ENCODE data around the gene LOXHD1. TPM values are rescaled to one million over a fixed set of nuclear protein-coding genes. Genes with fewer than 3 reads are reported as not detected.

Gene LOXHD1
- total RNA-seq, 1 experiment from 2014 or later, result not detected

DNA sequence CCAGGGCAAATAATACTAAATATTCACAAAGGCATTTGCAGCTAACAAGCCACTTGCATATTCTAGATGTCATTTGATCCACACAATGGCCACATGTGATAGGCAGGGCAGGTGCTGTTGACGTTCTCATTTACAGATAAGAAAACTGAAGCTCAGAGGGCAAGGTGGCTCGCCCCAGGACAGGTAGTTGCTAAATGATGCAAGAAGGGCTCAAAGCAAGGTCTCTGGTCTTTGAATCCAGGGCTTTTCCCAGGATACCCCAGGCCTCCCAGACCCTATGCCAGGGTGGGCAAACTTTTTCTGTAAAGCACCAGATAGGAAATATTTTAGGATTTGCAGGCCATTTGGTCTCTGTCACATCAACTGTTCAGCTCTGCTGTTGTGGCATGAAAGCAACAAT is 35.1 kb downstream of the LOXHD1 start:
- no peaks in the 10 kb centered on the region for H3K36me3 ChIP-seq (ENCODE audit: control insufficient read depth, insufficient read depth, low read length)
- intact Hi-C loops (cut with micrococcal nuclease; ENCODE audit: unreplicated experiment), result no loop called here
- no TSS peak for BruUV-seq (replicated peaks)
- H3K36me3 Mint-ChIP-seq (ENCODE audit: insufficient read depth, unreplicated experiment), result no peaks in the 10 kb centered on the region
- H3K27me3 Mint-ChIP-seq (ENCODE audit: insufficient read depth, unreplicated experiment), result peaks cover 5% of the 10 kb centered on the region
- H3K9me3 ChIP-seq, result no peaks in the 10 kb centered on the region
- H3K4me3 Mint-ChIP-seq (ENCODE audit: unreplicated experiment), result no peak overlapping the region
- H3K27ac Mint-ChIP-seq (ENCODE audit: unreplicated experiment), result no peak overlapping the region
- no peaks in the 10 kb centered on the region for H3K4me1 Mint-ChIP-seq (ENCODE audit: low read depth, unreplicated experiment)
- no peaks in the 10 kb centered on the region for H3K4me1 ChIP-seq
- TF ChIP-seq, protein P1, sequence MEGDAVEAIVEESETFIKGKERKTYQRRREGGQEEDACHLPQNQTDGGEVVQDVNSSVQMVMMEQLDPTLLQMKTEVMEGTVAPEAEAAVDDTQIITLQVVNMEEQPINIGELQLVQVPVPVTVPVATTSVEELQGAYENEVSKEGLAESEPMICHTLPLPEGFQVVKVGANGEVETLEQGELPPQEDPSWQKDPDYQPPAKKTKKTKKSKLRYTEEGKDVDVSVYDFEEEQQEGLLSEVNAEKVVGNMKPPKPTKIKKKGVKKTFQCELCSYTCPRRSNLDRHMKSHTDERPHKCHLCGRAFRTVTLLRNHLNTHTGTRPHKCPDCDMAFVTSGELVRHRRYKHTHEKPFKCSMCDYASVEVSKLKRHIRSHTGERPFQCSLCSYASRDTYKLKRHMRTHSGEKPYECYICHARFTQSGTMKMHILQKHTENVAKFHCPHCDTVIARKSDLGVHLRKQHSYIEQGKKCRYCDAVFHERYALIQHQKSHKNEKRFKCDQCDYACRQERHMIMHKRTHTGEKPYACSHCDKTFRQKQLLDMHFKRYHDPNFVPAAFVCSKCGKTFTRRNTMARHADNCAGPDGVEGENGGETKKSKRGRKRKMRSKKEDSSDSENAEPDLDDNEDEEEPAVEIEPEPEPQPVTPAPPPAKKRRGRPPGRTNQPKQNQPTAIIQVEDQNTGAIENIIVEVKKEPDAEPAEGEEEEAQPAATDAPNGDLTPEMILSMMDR (IDR thresholded peaks at IDR 0.05; ENCODE audit: insufficient read depth in 1 of 2, low read depth in 1 of 2, low read length in 1 of 2, severe bottlenecking in 1 of 2, unreplicated experiment in 1 of 2), result no peak
- POLR2A ChIA-PET, result no interaction called here
- H3K27me3 ChIP-seq (replicated peaks; ENCODE audit: control insufficient read depth, insufficient read depth, low read length), result no peaks in the 10 kb centered on the region
- H3K4me3 ChIP-seq (ENCODE audit: low read depth, low read length), result no peak overlapping the region
- CTCF ChIA-PET, result interaction anchor here (1.3 kb wide), 1 partner anchor 36 kb away, joined by 4 read pairs; no protein-coding TSS in a partner anchor
- no peaks in the 10 kb centered on the region for H3K9me3 Mint-ChIP-seq (ENCODE audit: unreplicated experiment)
- no peak for DNase-seq

DNA sequence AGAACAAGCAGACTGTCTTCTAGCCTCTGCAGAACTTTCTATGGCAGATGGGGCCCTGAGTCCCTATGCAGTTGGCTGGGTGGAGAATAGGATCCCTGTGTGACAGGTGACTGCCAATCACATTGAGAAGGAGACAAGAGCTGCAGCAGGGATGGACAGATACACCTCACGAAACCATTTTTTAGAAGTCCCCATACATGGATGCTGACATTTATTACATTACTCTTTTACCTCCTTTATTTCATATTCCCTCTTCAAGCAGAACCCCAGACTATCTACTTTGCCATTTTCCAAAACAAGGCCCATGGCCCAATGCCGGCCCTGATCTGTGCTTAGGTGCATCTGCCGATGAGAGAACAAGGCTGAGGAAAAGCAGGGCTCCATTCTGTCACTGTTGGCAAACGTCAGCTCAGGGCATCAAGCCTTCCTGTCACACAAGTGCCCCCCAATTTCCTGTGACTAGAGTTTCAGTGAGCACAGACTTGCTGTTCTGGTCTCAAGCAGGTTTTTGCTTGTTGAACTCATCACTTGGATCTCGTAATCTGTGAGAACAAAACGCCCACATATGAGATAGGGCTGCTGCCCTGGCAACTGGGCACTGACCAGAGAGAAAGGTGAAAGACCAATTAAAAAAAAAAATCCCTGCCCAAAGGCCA is 35.8 kb downstream of the LOXHD1 start:
- Mint-ChIP-seq H3K9me3 (ENCODE audit: unreplicated experiment) (no peaks in the 10 kb centered on the region), H3K27ac (ENCODE audit: unreplicated experiment) (no peak overlapping the region), H3K27me3 (ENCODE audit: insufficient read depth, unreplicated experiment) (peaks cover 5% of the 10 kb centered on the region), H3K4me1 (ENCODE audit: low read depth, unreplicated experiment) (no peaks in the 10 kb centered on the region), H3K36me3 (ENCODE audit: insufficient read depth, unreplicated experiment) (no peaks in the 10 kb centered on the region), H3K4me3 (ENCODE audit: unreplicated experiment) (no peak overlapping the region)
- ChIA-PET POLR2A (no interaction called here), CTCF (no interaction called here)
- TF ChIP-seq, protein P1 (IDR thresholded peaks at IDR 0.05; ENCODE audit: insufficient read depth in 1 of 2, low read depth in 1 of 2, low read length in 1 of 2, severe bottlenecking in 1 of 2, unreplicated experiment in 1 of 2), result no peak
- Histone ChIP-seq H3K27me3 (replicated peaks; ENCODE audit: control insufficient read depth, insufficient read depth, low read length) (no peaks in the 10 kb centered on the region), H3K36me3 (ENCODE audit: control insufficient read depth, insufficient read depth, low read length) (no peaks in the 10 kb centered on the region), H3K4me1 (no peaks in the 10 kb centered on the region), H3K4me3 (ENCODE audit: low read depth, low read length) (no peak overlapping the region), H3K9me3 (no peaks in the 10 kb centered on the region)
- intact Hi-C loops (cut with micrococcal nuclease; ENCODE audit: unreplicated experiment), result no loop called here
- no TSS peak for BruUV-seq (replicated peaks)
- DNase-seq, result no peak

DNA sequence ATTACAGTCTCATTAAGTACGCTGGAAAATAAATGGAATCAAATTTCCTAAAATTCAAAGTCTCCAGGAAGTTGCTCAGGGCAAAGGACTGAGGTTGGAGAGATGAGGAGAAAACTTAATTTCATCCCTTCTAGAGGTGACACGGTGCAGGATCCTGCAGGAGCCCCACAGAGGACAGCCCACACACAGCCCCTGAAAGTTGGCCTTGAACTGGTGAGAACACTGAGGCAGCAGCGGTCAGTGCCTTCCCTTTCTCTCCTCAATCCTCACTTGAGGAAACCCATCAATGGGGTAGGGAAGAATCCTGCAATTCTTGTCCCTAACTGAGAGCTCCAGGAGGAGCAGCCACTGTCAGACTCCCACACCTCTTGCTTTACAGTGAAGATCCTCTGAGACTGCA is 37.5 kb downstream of the LOXHD1 start:
- Mint-ChIP-seq H3K9me3 (ENCODE audit: unreplicated experiment) (no peaks in the 10 kb centered on the region), H3K4me1 (ENCODE audit: low read depth, unreplicated experiment) (no peaks in the 10 kb centered on the region), H3K36me3 (ENCODE audit: insufficient read depth, unreplicated experiment) (no peaks in the 10 kb centered on the region), H3K4me3 (ENCODE audit: unreplicated experiment) (no peak overlapping the region), H3K27me3 (ENCODE audit: insufficient read depth, unreplicated experiment) (peaks cover 2% of the 10 kb centered on the region), H3K27ac (ENCODE audit: unreplicated experiment) (no peak overlapping the region)
- Histone ChIP-seq H3K27me3 (replicated peaks; ENCODE audit: control insufficient read depth, insufficient read depth, low read length) (no peaks in the 10 kb centered on the region), H3K4me1 (no peaks in the 10 kb centered on the region), H3K9me3 (no peaks in the 10 kb centered on the region), H3K36me3 (ENCODE audit: control insufficient read depth, insufficient read depth, low read length) (no peaks in the 10 kb centered on the region), H3K4me3 (ENCODE audit: low read depth, low read length) (no peak overlapping the region)
- intact Hi-C loops (cut with micrococcal nuclease; ENCODE audit: unreplicated experiment), result no loop called here
- POLR2A ChIA-PET, result no interaction called here
- CTCF ChIA-PET, result no interaction called here
- no peak for DNase-seq
- BruUV-seq (replicated peaks), result no TSS peak
- TF ChIP-seq, protein P1 (IDR thresholded peaks at IDR 0.05; ENCODE audit: insufficient read depth in 1 of 2, low read depth in 1 of 2, low read length in 1 of 2, severe bottlenecking in 1 of 2, unreplicated experiment in 1 of 2), result no peak

Data from Caco-2 (cell line).